Parathyroid adenoma (tissue), 2 donors: Measurements from ENCODE around the gene ZNF469.

Source experiments
- H2AFZ ChIP-seq: fragments of 300-600 bp; sonication (generic); one replicate; pipeline ENCODE4 v1.7.0; 2017; ENCODE audit warnings: antibody characterized with exemption, mild to moderate bottlenecking
- H3K27ac ChIP-seq: fragments of 300-600 bp; sonication (generic); one replicate; pipeline ENCODE4 v1.7.0; 2017
- H3K27me3 ChIP-seq: fragments of 300-600 bp; sonication (generic); one replicate; pipeline ENCODE4 v1.7.0; 2017; ENCODE audit warnings: low read length; ENCODE audit not compliant: control insufficient read depth, insufficient read depth
- H3K36me3 ChIP-seq: fragments of 300-600 bp; sonication (generic); one replicate; pipeline ENCODE4 v1.7.0; 2017; ENCODE audit warnings: low read length; ENCODE audit not compliant: control insufficient read depth, insufficient read depth
- H3K4me1 ChIP-seq: fragments of 300-600 bp; sonication (generic); one replicate; pipeline ENCODE4 v1.7.0; 2017; ENCODE audit warnings: control low read depth
- H3K4me2 ChIP-seq: fragments of 300-600 bp; sonication (generic); one replicate; pipeline ENCODE4 v1.7.0; 2017; ENCODE audit warnings: low read length
- H3K4me3 ChIP-seq: fragments of 300-600 bp; sonication (generic); one replicate; pipeline ENCODE4 v1.7.0; 2017; ENCODE audit warnings: low read depth, low read length
- H3K79me2 ChIP-seq: fragments of 300-600 bp; sonication (generic); one replicate; pipeline ENCODE4 v1.7.0; 2017; ENCODE audit warnings: control low read depth
- H3K9ac ChIP-seq: fragments of 300-600 bp; sonication (generic); one replicate; pipeline ENCODE4 v1.7.0; 2017; ENCODE audit warnings: mild to moderate bottlenecking
- H3K9me3 ChIP-seq: fragments of 300-600 bp; sonication (generic); one replicate; pipeline ENCODE4 v1.7.0; 2017; ENCODE audit warnings: low read length; ENCODE audit not compliant: control insufficient read depth
- CTCF ChIP-seq: fragments of 300-600 bp; sonication (generic); IDR thresholded peaks from one replicate; pipeline ENCODE4 v1.7.0; 2017; ENCODE audit warnings: antibody characterized with exemption, mild to moderate bottlenecking
- donor health status: primary hyperparathyroidism.

The ZNF469 gene

GRCh38 chr16:88366032-88366703 lies 16.6 kb upstream of the ZNF469 start:
- no peaks in the 10 kb centered on the region for H3K27me3 ChIP-seq
- H2AFZ ChIP-seq: no peak overlapping the region
- H3K27ac ChIP-seq: no peak overlapping the region
- H3K79me2 ChIP-seq: no peaks in the 10 kb centered on the region
- no peak overlapping the region for H3K4me2 ChIP-seq
- H3K4me3 ChIP-seq: no peak overlapping the region
- H3K9ac ChIP-seq: no peak overlapping the region
- no peaks in the 10 kb centered on the region for H3K4me1 ChIP-seq
- H3K36me3 ChIP-seq: no peaks in the 10 kb centered on the region
- no peaks in the 10 kb centered on the region for H3K9me3 ChIP-seq
- no peak for TF ChIP-seq CTCF

GRCh38 chr16:88366704-88367047 lies 16.1 kb upstream of the ZNF469 start:
- Histone ChIP-seq H2AFZ (no peak overlapping the region), H3K4me2 (no peak overlapping the region), H3K27ac (no peak overlapping the region), H3K4me1 (no peaks in the 10 kb centered on the region), H3K9me3 (no peaks in the 10 kb centered on the region), H3K36me3 (no peaks in the 10 kb centered on the region), H3K4me3 (no peak overlapping the region), H3K79me2 (no peaks in the 10 kb centered on the region), H3K27me3 (no peaks in the 10 kb centered on the region), H3K9ac (no peak overlapping the region)
- no peak for TF ChIP-seq CTCF

- no peak overlapping the region for H3K9ac ChIP-seq
- no peak overlapping the region for H2AFZ ChIP-seq
- TF ChIP-seq CTCF: no peak
- H3K4me3 ChIP-seq: no peak overlapping the region
- H3K27me3 ChIP-seq: no peaks in the 10 kb centered on the region
- no peaks in the 10 kb centered on the region for H3K79me2 ChIP-seq
- no peaks in the 10 kb centered on the region for H3K9me3 ChIP-seq
- no peak overlapping the region for H3K4me2 ChIP-seq
- no peaks in the 10 kb centered on the region for H3K4me1 ChIP-seq
- H3K36me3 ChIP-seq: no peaks in the 10 kb centered on the region
- no peak overlapping the region for H3K27ac ChIP-seq
Measured at GRCh38 chr16:88367560-88367959, 15.2 kb upstream of the ZNF469 start.

GRCh38 chr16:88368036-88368435 lies 14.7 kb upstream of the ZNF469 start:
- no peaks in the 10 kb centered on the region for H3K36me3 ChIP-seq
- no peaks in the 10 kb centered on the region for H3K79me2 ChIP-seq
- no peaks in the 10 kb centered on the region for H3K27me3 ChIP-seq
- no peak overlapping the region for H3K9ac ChIP-seq
- H3K9me3 ChIP-seq: no peaks in the 10 kb centered on the region
- H2AFZ ChIP-seq: no peak overlapping the region
- H3K4me1 ChIP-seq: no peaks in the 10 kb centered on the region
- no peak overlapping the region for H3K4me3 ChIP-seq
- no peak overlapping the region for H3K27ac ChIP-seq
- H3K4me2 ChIP-seq: no peak overlapping the region
- no peak for TF ChIP-seq CTCF

GRCh38 chr16:88368994-88369393 lies 13.8 kb upstream of the ZNF469 start:
- no peak overlapping the region for H3K4me2 ChIP-seq
- no peak for TF ChIP-seq CTCF

More at GRCh38 chr16:88368994-88369393, 13.8 kb upstream of the ZNF469 start:
- Histone ChIP-seq H2AFZ (no peak overlapping the region), H3K27ac (no peak overlapping the region), H3K9me3 (no peaks in the 10 kb centered on the region), H3K4me3 (no peak overlapping the region), H3K9ac (no peak overlapping the region), H3K36me3 (no peaks in the 10 kb centered on the region), H3K79me2 (no peaks in the 10 kb centered on the region), H3K4me1 (no peaks in the 10 kb centered on the region), H3K27me3 (no peaks in the 10 kb centered on the region)
